KOPT-K1 (cell line): ENCODE data around the gene SGK2.
A peak's percentile ranks its signal among the peaks of the same experiment; 100 is the strongest.

Experiments used
- H3K27ac ChIP-seq: fragments of 200-600 bp; sonication (generic); 2 replicates; pipeline ENCODE4 v1.5.1; 2016; ENCODE audit warnings: antibody characterized with exemption, mild to moderate bottlenecking, low read depth, low read length; ENCODE audit not compliant: poor library complexity, severe bottlenecking
- H3K36me3 ChIP-seq: fragments of 200-600 bp; sonication (generic); 2 replicates; pipeline ENCODE4 v1.5.1; 2017; ENCODE audit warnings: antibody characterized with exemption, mild to moderate bottlenecking, low read length, moderate library complexity; ENCODE audit not compliant: insufficient read depth
- H3K9me3 ChIP-seq: fragments of 200-600 bp; sonication (generic); 2 replicates; pipeline ENCODE4 v1.5.1; 2017; ENCODE audit warnings: antibody characterized with exemption, low read length, mild to moderate bottlenecking; ENCODE audit not compliant: insufficient read depth, poor library complexity, severe bottlenecking

The SGK2 gene

DNA sequence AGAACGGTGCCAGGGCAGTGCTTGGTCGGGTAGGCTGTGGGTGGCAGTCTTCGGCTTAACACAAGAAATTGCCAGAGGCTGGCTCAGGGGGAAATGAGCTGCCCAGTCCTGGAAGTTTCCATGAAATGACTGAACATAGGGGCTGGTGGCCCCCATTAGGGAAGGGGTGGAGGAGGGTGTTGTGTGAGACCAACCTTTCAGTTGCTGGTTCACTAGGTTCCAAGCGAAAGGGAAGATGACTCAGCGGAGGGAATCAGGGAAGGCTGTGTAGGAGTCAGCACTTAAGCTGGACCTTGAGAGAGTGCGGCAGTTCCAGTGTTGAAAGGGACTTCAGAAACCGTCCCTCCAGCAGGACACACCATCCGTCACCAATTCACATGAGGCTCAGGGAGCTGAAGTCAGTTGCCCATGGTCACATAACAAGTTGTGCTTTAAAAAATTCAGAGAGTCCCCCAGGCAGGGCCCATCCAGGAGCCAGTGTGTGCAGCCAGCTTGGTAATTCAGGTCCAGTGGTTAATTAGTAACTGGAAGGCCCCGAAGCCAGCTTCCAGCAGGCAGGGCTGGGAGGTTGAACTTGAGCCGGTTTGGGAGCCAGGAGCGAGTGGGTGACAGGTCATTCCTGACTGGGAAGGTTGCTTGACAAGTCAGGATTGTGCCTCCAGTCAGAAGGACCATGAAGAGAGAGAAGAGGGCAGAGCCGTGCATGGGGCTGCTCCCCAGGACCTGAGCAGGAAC lies at the start of gene SGK2:
SGK2 (plus strand) TSS at position 616 of the 735 bp plus-strand sequence. CDS start 7,469 bp downstream, outside the sequence.
- H3K27ac ChIP-seq = no peak within 1 kb of the TSS
- no peaks in the 10 kb centered on the region for H3K9me3 ChIP-seq
- no peaks in the 10 kb centered on the region for H3K36me3 ChIP-seq

DNA sequence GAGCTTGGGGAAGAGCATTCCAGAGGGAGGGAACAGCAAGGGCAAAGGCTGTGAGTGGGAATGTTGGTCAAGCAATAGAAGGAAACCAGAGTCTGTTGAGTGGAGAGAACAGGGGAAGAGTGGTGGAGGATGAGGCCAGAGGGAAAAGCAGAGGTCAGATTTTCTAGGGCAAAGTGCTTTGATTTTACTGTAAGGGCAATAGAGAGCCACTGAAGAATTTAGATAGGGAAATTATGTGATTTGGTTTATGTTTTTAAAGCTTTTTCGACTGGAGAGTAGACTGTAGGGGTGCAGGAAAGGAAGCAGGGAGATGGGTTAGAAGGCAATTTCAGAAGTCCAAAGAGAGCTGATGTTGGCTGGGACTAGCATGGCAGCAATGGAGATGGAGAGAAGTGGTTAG lies 46.9 kb upstream of the SGK2 start:
- no peak overlapping the region for H3K27ac ChIP-seq
- H3K36me3 ChIP-seq = no peaks in the 10 kb centered on the region
- no peaks in the 10 kb centered on the region for H3K9me3 ChIP-seq

DNA sequence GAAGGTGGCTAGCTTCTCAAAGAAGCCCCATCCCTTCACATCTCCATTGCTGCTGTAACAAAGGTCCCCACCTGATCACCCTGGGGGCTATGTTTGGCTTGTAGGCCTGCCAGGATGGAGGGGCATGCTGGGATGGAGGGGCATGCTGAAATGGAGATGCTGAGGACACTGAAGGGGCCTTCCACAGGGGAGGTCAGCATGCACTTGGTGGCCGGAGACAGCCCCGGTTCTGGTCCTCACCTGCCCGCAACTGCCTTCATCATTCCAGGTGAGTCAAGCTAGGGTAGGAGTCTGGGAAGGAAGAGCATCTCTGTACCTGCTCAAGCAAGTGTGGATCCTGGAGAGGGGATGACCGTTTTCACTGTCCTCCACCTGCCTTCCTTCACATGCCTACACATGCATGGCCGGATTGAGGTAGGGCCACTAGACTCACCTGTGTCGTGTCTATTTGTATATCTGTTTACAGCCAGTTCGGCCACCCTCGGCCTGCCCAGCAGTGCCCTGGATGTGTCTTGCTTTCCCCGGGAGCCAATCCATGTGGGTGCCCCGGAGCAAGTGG lies 45.4 kb upstream of the SGK2 start:
- H3K9me3 ChIP-seq = no peaks in the 10 kb centered on the region
- H3K36me3 ChIP-seq = no peaks in the 10 kb centered on the region
- H3K27ac ChIP-seq = no peak overlapping the region

DNA sequence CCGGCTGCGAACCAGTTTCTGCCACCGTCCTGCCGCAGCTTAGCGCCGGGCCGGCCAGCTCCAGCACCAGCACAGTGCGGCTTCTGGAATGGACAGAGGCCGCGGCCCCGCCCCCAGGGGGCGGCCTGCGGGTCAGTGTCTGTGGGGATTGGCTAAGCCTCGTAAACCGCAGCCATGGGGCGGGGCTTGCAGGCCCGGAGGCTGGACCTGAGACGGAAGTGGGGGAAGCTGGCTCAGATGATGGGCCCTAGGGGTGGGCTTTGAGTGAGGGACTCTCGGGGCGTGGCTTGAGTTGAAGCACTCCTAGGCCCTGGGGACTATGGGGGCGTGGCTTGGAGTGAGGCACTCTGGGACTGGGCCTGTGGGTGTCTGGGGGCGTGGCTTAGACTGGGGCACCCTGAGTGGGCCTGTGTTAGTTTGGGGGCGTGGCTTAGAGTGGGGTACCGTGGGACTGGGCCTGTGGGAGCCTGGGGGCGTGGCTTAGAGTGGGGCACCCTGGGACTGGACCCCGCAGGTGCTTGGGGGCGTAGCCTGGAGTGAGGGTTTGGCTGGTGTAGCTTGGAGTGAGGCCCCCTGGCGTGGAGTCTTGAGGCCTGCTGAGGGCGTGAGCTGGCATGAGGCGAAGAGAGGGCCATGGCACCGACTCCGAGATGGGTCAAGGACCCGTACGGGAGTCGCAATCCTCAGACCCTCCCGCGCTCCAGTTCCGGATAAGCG lies 44.7 kb upstream of the SGK2 start:
- Histone ChIP-seq H3K36me3 (no peaks in the 10 kb centered on the region), H3K9me3 (no peaks in the 10 kb centered on the region), H3K27ac (peak overlapping the region; percentile 57)

GRCh38 chr20:43514648-43514999 lies 44.2 kb upstream of the SGK2 start:
- Histone ChIP-seq H3K36me3 (no peaks in the 10 kb centered on the region), H3K9me3 (no peaks in the 10 kb centered on the region), H3K27ac (peak overlapping the region; percentile 57)

GRCh38 chr20:43515628-43516027 lies 43.2 kb upstream of the SGK2 start:
- H3K9me3 ChIP-seq = no peaks in the 10 kb centered on the region
- peak overlapping the region; percentile 57 for H3K27ac ChIP-seq
- H3K36me3 ChIP-seq = no peaks in the 10 kb centered on the region

DNA sequence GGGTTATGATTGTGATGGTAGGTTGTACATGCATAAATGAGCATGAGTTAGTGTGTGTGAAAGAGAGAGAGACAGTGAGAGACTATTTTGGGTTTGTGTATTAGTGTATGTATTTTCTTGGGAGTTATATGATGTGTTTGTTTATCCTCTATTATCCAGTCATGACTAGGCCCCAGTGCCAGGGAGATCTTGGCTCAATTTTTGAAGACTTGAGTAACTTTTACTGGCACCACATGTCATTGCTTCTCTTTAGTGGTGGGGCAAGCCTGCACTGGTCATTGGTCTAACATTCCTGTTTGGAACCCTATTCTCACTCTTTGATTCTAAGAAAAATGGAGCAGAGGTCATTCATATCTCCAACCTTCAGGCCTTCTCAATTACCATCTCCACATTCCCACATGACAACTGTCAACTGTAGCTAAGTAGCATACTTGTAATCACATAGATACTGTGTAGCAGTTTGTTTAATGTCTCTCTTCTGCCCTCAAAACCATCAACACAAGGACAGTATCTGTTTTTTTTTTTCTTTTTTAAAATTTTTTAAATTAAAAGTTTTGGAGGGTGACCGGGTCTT lies 42.5 kb upstream of the SGK2 start:
- Histone ChIP-seq H3K27ac (no peak overlapping the region), H3K36me3 (no peaks in the 10 kb centered on the region), H3K9me3 (no peaks in the 10 kb centered on the region)

DNA sequence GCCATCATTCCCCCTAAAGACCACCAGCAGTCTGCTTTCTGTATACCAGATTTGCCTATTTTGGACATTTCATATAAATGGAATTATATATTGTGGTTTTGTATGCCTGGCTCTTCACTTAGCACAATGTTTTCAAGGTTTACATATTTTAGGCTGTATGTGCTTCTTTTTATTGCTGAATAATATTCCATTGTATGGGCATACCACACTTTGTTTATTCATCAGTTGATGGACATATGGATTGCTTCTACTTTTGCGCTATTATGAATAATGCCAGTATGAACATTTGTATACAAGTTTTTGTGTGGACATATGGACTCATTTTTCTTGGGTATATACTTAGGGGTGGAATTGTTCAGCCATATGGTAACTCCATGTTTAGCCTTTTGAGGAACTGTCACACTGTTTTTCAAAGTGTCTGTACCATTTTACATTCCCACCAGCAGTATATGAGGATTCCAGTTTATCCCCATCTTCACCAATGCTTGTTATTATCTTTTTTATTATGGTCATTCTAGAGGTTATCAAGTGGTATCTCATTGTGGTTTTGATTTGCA lies 38.7 kb upstream of the SGK2 start:
- Histone ChIP-seq H3K9me3 (no peaks in the 10 kb centered on the region), H3K27ac (no peak overlapping the region), H3K36me3 (no peaks in the 10 kb centered on the region)

DNA sequence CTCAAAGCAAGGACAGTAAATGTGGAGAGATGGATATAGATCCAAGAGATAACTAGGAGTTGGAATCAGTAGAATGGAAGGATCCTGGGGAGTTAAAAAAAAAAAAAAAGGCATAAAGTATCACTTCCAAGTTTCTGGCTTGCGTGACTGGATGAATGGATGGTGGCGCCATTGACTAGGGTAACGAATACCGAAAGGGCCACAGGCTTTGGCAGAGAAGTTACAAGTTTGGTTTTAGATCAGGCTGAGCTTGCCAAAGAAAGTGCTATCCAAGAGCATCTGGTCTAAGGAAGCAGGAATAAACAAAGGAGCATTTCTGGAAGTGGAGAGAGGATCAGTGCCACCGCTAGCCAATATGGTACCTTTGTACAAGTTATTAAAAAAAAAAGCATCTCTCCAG lies 33.8 kb upstream of the SGK2 start:
- H3K36me3 ChIP-seq = no peaks in the 10 kb centered on the region
- no peaks in the 10 kb centered on the region for H3K9me3 ChIP-seq
- H3K27ac ChIP-seq = no peak overlapping the region

DNA sequence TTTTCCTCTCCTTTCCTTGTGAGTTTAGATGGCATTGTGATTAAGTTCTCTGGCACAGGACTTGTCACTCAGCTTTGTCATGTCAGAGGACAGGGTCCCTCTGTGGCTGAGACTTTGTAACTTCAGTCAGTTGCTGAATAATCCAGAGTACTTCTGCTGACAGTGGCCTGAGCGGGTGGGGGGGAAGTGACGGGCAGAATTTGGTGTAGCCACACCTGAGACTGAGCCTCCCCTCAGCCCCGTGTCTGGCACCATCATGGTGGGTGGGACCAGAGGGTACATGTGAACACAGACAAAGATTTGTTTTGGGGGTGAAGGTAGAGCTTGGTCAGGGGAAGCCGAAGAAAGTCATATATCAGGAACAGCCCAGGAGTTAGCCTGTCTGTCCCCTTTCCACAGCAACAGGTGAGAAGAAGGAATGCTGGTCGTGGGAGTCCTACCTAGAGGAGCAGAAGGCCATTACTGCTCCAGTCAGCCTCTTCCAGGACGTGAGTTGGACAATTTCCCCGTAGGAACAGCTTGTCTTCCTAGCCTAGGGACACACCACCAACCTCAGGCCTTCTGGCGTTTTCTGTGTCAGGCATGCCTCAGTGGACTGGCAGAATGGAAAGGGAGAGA lies 30.5 kb upstream of the SGK2 start:
- H3K36me3 ChIP-seq = no peaks in the 10 kb centered on the region

GRCh38 chr20:43529051-43529450 lies 29.8 kb upstream of the SGK2 start:
- Histone ChIP-seq H3K36me3 (no peaks in the 10 kb centered on the region), H3K27ac (no peak overlapping the region), H3K9me3 (no peaks in the 10 kb centered on the region)

More for the DNA sequence above, 30.5 kb upstream of the SGK2 start:
- H3K9me3 ChIP-seq = no peaks in the 10 kb centered on the region
- H3K27ac ChIP-seq = no peak overlapping the region

DNA sequence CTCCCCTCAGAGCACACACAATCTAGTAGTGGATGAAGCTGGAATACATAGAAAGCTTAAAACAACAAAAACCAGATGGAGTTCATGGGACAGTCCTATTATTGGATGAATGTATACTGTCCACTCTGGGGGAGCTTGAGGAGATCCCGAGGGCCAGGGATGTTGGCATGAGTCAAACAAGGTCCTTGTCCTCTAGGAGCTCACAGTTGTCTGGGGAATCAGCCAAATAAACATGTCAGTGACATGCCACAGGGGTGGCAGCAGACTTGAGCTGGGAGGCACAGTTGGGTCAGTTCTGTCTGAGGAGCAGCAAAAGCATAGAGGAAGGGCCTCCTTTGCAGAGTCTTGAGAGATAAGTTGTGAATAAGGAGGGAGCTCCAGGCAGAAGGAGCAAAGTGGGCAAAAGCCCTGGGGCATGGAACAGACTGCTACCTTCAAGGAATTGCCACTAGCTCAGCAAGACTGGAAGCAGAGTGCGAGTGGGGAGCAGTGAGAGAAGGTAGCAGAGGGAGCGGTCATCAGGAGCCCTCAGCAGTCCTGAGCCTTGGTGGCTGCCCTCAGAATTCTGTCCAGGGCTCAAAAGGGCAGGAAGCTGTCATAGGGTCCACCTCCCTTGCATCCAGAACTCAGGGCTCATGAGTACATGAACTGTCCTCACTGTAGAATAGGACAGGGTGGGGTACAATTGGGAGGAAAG lies 29.2 kb upstream of the SGK2 start:
- H3K9me3 ChIP-seq = no peaks in the 10 kb centered on the region
- H3K27ac ChIP-seq = no peak overlapping the region
- H3K36me3 ChIP-seq = peaks cover 2% of the 10 kb centered on the region; the same call in 1 of the 2 replicates

DNA sequence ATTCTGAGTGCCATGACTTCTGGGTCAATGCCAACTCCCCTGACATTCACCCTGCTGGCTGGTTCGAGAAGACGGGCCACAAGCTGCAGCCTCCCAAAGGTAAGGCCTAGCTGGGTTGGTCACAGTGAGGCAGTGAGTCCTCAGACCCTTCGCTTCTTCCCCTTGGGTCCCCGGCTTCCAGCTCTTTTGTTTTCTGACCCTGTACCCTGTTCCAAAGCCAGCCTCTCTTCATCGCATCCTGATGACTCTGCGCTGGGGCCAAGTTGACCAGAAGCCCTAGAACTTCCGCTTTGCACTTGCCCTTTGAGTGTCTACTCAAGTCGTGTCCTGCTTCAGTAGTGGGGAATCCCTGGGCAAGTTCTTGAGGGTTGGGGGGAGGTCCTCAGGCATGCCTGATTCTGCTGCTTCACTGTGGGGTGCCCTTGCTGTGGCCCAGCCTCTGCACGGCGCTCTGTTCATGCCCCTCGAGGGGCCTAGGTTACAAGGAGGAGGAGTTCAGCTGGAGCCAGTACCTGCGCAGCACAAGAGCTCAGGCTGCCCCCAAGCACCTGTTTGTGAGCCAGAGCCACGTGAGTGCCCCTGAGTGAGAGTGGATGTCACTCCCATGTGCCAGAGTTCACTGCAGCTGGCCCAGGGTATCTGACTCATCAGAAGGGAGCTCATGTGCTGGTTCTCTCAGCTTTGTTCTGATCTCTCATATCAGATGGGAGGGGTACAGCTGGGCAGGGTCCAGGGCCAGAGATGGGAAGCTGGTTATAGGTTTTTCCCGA lies 28.3 kb upstream of the SGK2 start:
- Histone ChIP-seq H3K9me3 (no peaks in the 10 kb centered on the region), H3K36me3 (peaks cover 5% of the 10 kb centered on the region; the same call in 1 of the 2 replicates), H3K27ac (no peak overlapping the region)

DNA sequence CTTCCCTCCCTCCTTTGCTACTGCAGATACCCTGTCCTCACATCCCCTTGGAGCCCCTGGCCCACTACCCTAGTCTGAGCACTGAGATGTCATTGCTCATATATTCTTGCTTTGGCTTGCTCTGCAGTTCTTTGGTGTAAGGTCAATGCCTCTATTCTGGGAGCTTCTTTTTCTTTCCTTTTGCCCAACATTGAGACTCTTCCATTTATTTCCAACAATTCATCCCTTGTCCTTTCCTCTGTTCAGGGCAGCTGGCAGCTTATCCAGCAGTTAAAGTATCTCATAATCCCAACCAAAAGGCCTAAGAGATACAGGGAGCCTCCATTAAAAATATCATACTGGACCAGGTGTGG lies 27.8 kb upstream of the SGK2 start:
- Histone ChIP-seq H3K27ac (no peak overlapping the region), H3K9me3 (no peaks in the 10 kb centered on the region), H3K36me3 (peaks cover 5% of the 10 kb centered on the region; the same call in 1 of the 2 replicates)
